A673 (cell line): ENCODE results near the gene FRMD1. TPM values are rescaled to one million over a fixed set of nuclear protein-coding genes. Genes with fewer than 3 reads are reported as not detected.

Experiments
- BruUV-seq: library from RNA; stranded (reverse); fragments of 400-500 nt; replicated peaks from 2 replicates; lab custom pipeline; 2021; lab: Mats Ljungman, UMichigan
- CTCF ChIA-PET: fragments of 300-600 bp; sonication (Branson Sonifier 250); formaldehyde crosslinking; loops from one replicate; lab custom pipeline; 2022; ENCODE audit warnings: antibody characterized with exemption; lab: Charles Lee
- POLR2A ChIA-PET: fragments of 300-600 bp; sonication (Branson Sonifier 250); formaldehyde crosslinking; loops from one replicate; lab custom pipeline; 2022; ENCODE audit warnings: antibody characterized with exemption; ENCODE audit not compliant: low non-redundant PET; lab: Charles Lee
- DNase-seq: peaks from one replicate; pipeline ENCODE4 v3.0.0-alpha.2; 2015; ENCODE audit warnings: low spot score
- H3K27ac ChIP-seq: fragments of 200-600 bp; sonication (generic); 2 replicates; pipeline ENCODE4 v1.5.1; 2016; ENCODE audit warnings: mixed run types, low read depth, mild to moderate bottlenecking, mixed read lengths, antibody characterized with exemption, low read length; ENCODE audit not compliant: poor library complexity, severe bottlenecking
- H3K27me3 ChIP-seq: fragments of 200-600 bp; sonication (generic); replicated peaks from 2 replicates; pipeline ENCODE4 v1.6.1; 2017; ENCODE audit warnings: mixed run types, low read depth, mild to moderate bottlenecking, mixed read lengths, antibody characterized with exemption, low read length; ENCODE audit not compliant: insufficient read depth, poor library complexity
- H3K36me3 ChIP-seq: fragments of 200-600 bp; sonication (generic); 2 replicates; pipeline ENCODE4 v1.6.1; 2016; ENCODE audit warnings: mixed run types, mild to moderate bottlenecking, mixed read lengths, antibody characterized with exemption, low read length; ENCODE audit not compliant: insufficient read depth, poor library complexity, severe bottlenecking
- H3K4me1 ChIP-seq: fragments of 200-600 bp; sonication (generic); 2 replicates; pipeline ENCODE4 v1.6.1; 2017; ENCODE audit warnings: mixed run types, mild to moderate bottlenecking, mixed read lengths, antibody characterized with exemption, low read length; ENCODE audit not compliant: insufficient read depth, poor library complexity, severe bottlenecking
- H3K4me3 ChIP-seq: fragments of 200-600 bp; sonication (generic); 2 replicates; pipeline ENCODE4 v1.5.1; 2016; ENCODE audit warnings: low read depth, mixed run types, mild to moderate bottlenecking, mixed read lengths, low read length; ENCODE audit not compliant: poor library complexity, severe bottlenecking
- H3K9me3 ChIP-seq: fragments of 200-600 bp; sonication (generic); 2 replicates; pipeline ENCODE4 v1.6.1; 2016; ENCODE audit warnings: mixed run types, low read depth, mild to moderate bottlenecking, mixed read lengths, antibody characterized with exemption, low read length; ENCODE audit not compliant: poor library complexity, severe bottlenecking
- CTCF ChIP-seq: fragments of 300-800, 200-600 bp; sonication (generic); conservative IDR thresholded peaks from 2 replicates; pipeline ENCODE4 v1.5.1; 2017; ENCODE audit warnings: low read depth, mild to moderate bottlenecking, antibody characterized with exemption, low read length, moderate library complexity, mixed read lengths
- EZH2 ChIP-seq: fragments of 200-600 bp; sonication (generic); IDR thresholded peaks from 2 replicates; pipeline ENCODE4 v1.6.1; 2017; ENCODE audit warnings: borderline replicate concordance, low read depth, mild to moderate bottlenecking, mixed read lengths, antibody characterized with exemption, low read length; ENCODE audit not compliant: poor library complexity, severe bottlenecking
- intact Hi-C: fragments of 100-400 bp; cut with micrococcal nuclease; formaldehyde crosslinking; loops from one replicate; pipeline ENCODE4 v1.10.0; 2022; ENCODE audit not compliant: unreplicated experiment
- total RNA-seq: library from RNA; stranded (reverse); gene quantifications from 2 replicates; pipeline ENCODE4 v1.2.3, GENCODE V29; 2021

FRMD1 gene
- total RNA-seq, 1 experiment from 2014 or later: not detected

- no TSS peak for BruUV-seq
- no peaks in the 10 kb centered on the region for H3K4me1 ChIP-seq
- no peak overlapping the region for H3K27ac ChIP-seq
- no peak for TF ChIP-seq EZH2
- TF ChIP-seq CTCF: no peak
- no peak for DNase-seq
- no peaks in the 10 kb centered on the region for H3K36me3 ChIP-seq
- H3K27me3 ChIP-seq: no peaks in the 10 kb centered on the region
- H3K4me3 ChIP-seq: no peak overlapping the region
- H3K9me3 ChIP-seq: no peaks in the 10 kb centered on the region
- POLR2A ChIA-PET: interaction anchor here (0.6 kb wide), 1 partner anchor 72 kb away, joined by 3 read pairs; no protein-coding TSS in a partner anchor
- CTCF ChIA-PET: no interaction called here
- intact Hi-C loops: loop anchor here (10.0 kb wide), 1 partner anchor 152 kb away; no protein-coding TSS in a partner anchor
Observed at GRCh38 chr6:168056892-168057527, 22.0 kb downstream of the FRMD1 start.

GRCh38 chr6:168055696-168056489, 23.1 kb downstream of the FRMD1 start:
- POLR2A ChIA-PET: interaction anchor here (0.6 kb wide), 1 partner anchor 73 kb away, joined by 3 read pairs; no protein-coding TSS in a partner anchor
- CTCF ChIA-PET: no interaction called here
- H3K9me3 ChIP-seq: no peaks in the 10 kb centered on the region
- no peak overlapping the region for H3K27ac ChIP-seq
- no peaks in the 10 kb centered on the region for H3K36me3 ChIP-seq
- DNase-seq: no peak
- TF ChIP-seq EZH2 (no peak), CTCF (no peak)
- H3K4me3 ChIP-seq: no peak overlapping the region
- intact Hi-C loops: loop anchor here (10.0 kb wide), 1 partner anchor 151 kb away; no protein-coding TSS in a partner anchor
- H3K27me3 ChIP-seq: no peaks in the 10 kb centered on the region
- no peaks in the 10 kb centered on the region for H3K4me1 ChIP-seq
- BruUV-seq: no TSS peak

- CTCF ChIA-PET: no interaction called here
- no peak overlapping the region for H3K27ac ChIP-seq
- TF ChIP-seq EZH2 (no peak), CTCF (no peak)
- no peaks in the 10 kb centered on the region for H3K9me3 ChIP-seq
- intact Hi-C loops: loop anchor here (10.0 kb wide), 1 partner anchor 150 kb away; no protein-coding TSS in a partner anchor
- H3K27me3 ChIP-seq: no peaks in the 10 kb centered on the region
- no peak for DNase-seq
- POLR2A ChIA-PET: no interaction called here
- no TSS peak for BruUV-seq
- no peaks in the 10 kb centered on the region for H3K4me1 ChIP-seq
- no peak overlapping the region for H3K4me3 ChIP-seq
- H3K36me3 ChIP-seq: no peaks in the 10 kb centered on the region
Observed at GRCh38 chr6:168054765-168055560, 24.0 kb downstream of the FRMD1 start.
